ENCODE data around the gene THADA. TPM values are rescaled to one million over a fixed set of nuclear protein-coding genes. Genes with fewer than 3 reads are reported as not detected.

Gene THADA
- total and polyA plus RNA-seq, 2 donors (not counting 3 experiments of a cell fraction or from before 2014, with no cell fraction given), result 22.6 to 25.3 TPM

DNA sequence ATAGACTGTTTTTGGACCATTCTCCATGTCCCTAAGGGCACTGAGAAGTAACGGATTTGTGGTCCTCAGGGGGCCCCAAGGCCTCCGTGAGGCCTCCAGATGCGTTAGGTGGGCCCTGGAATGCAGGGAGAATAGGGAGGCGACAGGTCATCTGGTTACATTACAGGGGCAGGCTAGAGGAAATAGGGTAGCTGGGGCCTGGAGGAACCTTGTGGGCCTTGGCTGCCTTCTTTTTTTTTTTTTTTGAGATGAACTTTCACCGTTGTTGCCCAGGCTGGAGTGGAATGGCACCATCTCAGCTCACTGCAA is 398.3 kb downstream of the THADA start:
- H3K9me3 ChIP-seq (replicated peaks; ENCODE audit: control insufficient read depth, insufficient read depth, low read length), result no peaks in the 10 kb centered on the region
- no TSS peak for BruUV-seq (replicated peaks)
- ChIA-PET CTCF (interaction anchor here (1.0 kb wide), 1 partner anchor 16 kb away, joined by 3 read pairs; no protein-coding TSS in a partner anchor), POLR2A (no interaction called here)
- TF ChIP-seq EZH2 (IDR thresholded peaks at IDR 0.05; ENCODE audit: borderline replicate concordance, low read depth, low read length, severe bottlenecking) (no peak), FOS (IDR thresholded peaks at IDR 0.05; ENCODE audit: borderline replicate concordance, insufficient read depth, low read length) (no peak), JUN (IDR thresholded peaks at IDR 0.05; ENCODE audit: borderline replicate concordance, insufficient read depth, insufficient read length, low read depth) (no peak), POLR2A (IDR thresholded peaks at IDR 0.05; ENCODE audit: low read depth, low read length) (no peak), MYC (IDR thresholded peaks at IDR 0.05; ENCODE audit: low read depth, low read length) (no peak), GATA2 (IDR thresholded peaks at IDR 0.05; ENCODE audit: insufficient read depth, insufficient read length, low read depth, low read length) (no peak), POLR2AphosphoS5 (IDR thresholded peaks at IDR 0.05; ENCODE audit: insufficient read depth, low read depth, low read length) (no peak)
- TF ChIP-seq, protein P1, sequence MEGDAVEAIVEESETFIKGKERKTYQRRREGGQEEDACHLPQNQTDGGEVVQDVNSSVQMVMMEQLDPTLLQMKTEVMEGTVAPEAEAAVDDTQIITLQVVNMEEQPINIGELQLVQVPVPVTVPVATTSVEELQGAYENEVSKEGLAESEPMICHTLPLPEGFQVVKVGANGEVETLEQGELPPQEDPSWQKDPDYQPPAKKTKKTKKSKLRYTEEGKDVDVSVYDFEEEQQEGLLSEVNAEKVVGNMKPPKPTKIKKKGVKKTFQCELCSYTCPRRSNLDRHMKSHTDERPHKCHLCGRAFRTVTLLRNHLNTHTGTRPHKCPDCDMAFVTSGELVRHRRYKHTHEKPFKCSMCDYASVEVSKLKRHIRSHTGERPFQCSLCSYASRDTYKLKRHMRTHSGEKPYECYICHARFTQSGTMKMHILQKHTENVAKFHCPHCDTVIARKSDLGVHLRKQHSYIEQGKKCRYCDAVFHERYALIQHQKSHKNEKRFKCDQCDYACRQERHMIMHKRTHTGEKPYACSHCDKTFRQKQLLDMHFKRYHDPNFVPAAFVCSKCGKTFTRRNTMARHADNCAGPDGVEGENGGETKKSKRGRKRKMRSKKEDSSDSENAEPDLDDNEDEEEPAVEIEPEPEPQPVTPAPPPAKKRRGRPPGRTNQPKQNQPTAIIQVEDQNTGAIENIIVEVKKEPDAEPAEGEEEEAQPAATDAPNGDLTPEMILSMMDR (IDR thresholded peaks at IDR 0.05; ENCODE audit: extremely low read depth in 1 of 2, insufficient read depth in 1 of 2, low read depth in 1 of 2, low read length in 2 of 2), result no peak
- TF ChIP-seq, protein P2, sequence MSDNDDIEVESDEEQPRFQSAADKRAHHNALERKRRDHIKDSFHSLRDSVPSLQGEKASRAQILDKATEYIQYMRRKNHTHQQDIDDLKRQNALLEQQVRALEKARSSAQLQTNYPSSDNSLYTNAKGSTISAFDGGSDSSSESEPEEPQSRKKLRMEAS (IDR thresholded peaks at IDR 0.05; ENCODE audit: insufficient read depth, insufficient read length), result no peak
- no peaks in the 10 kb centered on the region for H3K4me1 ChIP-seq (ENCODE audit: control insufficient read depth, extremely low read depth, insufficient read depth, low read length)
- H3K36me3 ChIP-seq (ENCODE audit: control insufficient read depth in 2 of 2, extremely low read depth in 1 of 2, insufficient read depth in 2 of 2, low read length in 2 of 2), result no peaks in the 10 kb centered on the region
- no peak overlapping the region for H2AFZ ChIP-seq (ENCODE audit: low read depth, low read length)
- intact Hi-C loops (cut with micrococcal nuclease), result no loop called here
- H3K9me1 ChIP-seq (replicated peaks; ENCODE audit: control insufficient read depth, extremely low read depth, insufficient read depth, low read length), result no peaks in the 10 kb centered on the region
- no peaks in the 10 kb centered on the region for H3K27me3 ChIP-seq (ENCODE audit: control insufficient read depth in 2 of 2, insufficient read depth in 2 of 2, low read length in 2 of 2)
- no peak overlapping the region for H3K4me3 ChIP-seq (replicated peaks in 1 of 3; ENCODE audit: insufficient read depth in 1 of 3, low read depth in 1 of 3, low read length in 3 of 3)
- no peaks in the 10 kb centered on the region for H4K20me1 ChIP-seq (replicated peaks; ENCODE audit: control insufficient read depth, extremely low read depth, insufficient read depth, low read length)
- H3K27ac ChIP-seq (ENCODE audit: insufficient read depth, low read depth, low read length), result no peak overlapping the region
- no peak overlapping the region for H3K9ac ChIP-seq (replicated peaks; ENCODE audit: extremely low read depth, insufficient read depth, low read length)
- dilution Hi-C loops (cut with MboI; ENCODE audit: extremely low pct_ligation_motif_present, low sequenced_read_pairs), result no loop called here
- FAIRE-seq (no peak), DNase-seq (ENCODE audit: low read depth, low spot score) (no peak)
- no peak overlapping the region for H3K4me2 ChIP-seq (ENCODE audit: insufficient read depth, low read length)
- no peaks in the 10 kb centered on the region for H3K79me2 ChIP-seq (ENCODE audit: control insufficient read depth, insufficient read depth, low read length)

All from endothelial cell of umbilical vein (primary cell).